DLD1 (cell line): ENCODE data around the gene TPRX2.
"Not testable (repeated sequence)": the region's sequence is repeated elsewhere in the genome, so short reads cannot be mapped to it uniquely, and the experiment has no call there.

Experiments used
- in situ Hi-C: cut with HindIII; loops from 2 replicates; pipeline ENCODE4 v1.10.0; 2017; ENCODE audit warnings: low sequenced_read_pairs

The TPRX2 gene, protein sequence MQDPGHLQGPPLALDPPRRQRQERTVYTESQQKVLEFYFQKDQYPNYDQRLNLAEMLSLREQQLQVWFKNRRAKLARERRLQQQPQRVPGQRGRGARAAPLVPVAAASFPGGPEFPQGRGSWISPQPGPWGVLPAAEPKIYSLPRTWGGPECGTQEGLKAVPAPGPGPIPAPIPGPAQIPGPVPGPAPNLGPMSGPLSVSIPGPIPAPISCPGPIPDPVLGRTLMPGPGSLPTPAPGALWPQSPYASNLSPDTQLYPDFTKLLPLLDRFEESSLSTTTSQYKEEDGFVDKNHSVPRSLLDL

DNA sequence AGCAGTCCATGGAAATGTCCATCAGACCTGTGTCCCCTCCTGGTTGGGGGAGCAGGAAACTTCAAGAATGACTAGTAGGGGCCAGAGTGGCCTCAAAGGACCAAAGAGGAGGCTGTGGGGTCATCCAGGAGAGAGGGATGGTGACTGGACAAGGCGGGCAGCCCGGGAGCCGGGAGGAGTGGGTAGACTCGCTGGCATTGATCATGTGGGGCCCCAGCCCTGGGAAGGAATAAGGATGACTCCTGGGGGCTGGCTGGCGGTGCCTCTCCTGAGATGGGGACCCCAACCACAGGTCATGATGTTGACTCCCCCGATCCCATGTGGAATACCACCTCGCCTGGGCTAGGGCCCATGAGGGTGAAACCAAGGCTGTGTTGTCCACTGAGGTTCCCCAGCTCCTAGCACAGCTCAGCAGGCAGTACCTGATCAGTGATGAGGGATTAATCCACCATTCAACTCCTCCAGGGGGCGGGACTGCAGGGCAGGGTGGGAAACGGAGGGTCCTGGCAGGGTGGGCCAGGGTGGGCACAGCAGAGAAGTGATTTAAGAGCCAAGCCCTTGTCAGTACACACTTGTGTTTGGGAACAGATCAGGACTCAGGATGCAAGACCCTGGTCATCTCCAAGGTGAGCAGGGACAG lies at the start of gene TPRX2:
Gene TPRX2, plus strand, starts transcription at position 590 of the 640 bp plus-strand sequence. Its CDS starts 12 bp downstream, at position 602.
- in situ Hi-C loops = not testable (repeated sequence)

DNA sequence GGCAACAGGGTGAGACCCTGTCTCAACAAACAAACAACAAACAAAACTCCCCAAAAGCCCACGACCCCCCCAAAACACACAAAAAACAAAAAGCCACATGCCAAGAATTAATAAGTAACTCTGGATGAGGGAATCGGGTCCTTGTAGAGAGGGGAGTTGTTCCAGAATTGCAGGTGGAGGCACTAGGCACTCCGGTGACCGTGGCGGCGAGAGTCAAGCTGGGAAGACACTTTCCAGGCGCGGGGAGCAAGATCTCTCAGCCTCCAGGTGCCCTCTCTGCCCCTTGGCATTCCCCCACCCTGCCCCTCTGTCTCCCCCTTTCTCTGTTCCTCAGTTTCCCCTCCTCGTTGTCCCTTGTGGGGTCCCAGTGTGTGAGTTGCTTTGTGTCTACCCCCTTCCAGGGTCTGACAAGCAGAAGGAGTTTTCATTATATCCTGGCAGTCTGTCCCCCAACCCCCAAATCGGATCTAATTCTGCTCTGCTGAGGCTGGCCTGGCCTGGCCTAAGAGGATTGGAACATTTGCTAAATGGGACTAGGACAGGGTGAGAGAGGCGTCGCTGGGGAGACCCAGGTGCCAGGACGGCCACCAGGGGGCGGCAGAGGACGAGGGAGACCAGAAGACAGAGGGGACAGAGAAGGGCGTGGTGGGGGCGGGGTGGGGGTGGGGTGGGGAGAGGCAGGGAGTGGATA lies 45.6 kb upstream of the TPRX2 start:
- in situ Hi-C loops = no loop called here

DNA sequence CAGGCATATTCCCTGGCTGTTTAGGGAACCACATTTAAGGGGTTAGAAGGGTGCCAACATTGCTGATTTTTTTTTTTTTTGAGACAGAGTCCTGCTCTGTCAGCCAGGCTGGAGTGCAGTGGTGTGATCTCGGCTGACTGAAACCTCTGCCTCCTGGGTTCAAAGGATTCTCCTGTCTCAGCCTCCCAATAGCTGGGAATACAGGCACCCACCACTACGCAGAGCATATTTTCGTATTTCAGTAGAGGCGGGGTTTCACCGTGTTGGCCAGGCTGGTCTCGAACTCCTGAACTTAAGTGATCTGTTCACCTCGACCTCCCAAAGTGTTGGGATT lies 45.1 kb upstream of the TPRX2 start:
- in situ Hi-C loops = no loop called here

DNA sequence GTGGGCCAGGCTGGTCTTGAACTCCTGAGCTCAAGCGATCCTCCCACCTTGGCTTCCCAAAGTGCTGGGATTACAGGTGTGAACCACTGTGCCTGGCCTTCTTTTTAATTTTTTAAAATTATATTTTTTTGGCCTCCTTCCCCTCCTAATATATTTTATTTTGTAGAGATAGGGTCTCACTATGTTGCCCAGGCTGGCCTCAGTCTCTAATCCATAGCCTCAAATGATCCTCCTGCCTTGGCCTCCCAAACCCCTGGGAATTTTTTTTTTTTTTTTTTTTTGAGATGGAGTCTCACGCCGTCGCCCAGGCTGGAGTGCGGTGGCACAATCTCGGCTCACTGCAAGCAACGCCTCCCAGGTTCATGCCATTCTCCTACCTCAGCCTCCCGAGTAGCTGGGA lies 42.8 kb upstream of the TPRX2 start:
- in situ Hi-C loops = not testable (repeated sequence)

DNA sequence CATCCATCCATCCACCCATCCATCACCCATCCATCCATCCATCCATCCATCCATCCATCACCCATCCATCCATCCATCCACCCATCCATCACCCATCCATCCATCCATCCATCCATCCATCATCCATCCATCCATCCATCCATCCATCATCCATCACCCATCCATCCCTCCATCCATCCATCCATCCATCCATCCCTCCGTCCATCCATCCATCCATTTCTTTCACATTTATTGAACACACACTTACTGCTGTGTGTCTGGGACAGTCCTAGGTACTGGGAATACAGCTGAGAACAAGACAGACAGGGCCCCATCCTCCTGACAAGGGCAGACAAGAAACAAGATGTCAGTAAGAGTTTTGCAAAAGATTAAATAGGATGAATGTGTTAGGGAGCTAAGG lies 40.8 kb upstream of the TPRX2 start:
- in situ Hi-C loops = not testable (repeated sequence)

DNA sequence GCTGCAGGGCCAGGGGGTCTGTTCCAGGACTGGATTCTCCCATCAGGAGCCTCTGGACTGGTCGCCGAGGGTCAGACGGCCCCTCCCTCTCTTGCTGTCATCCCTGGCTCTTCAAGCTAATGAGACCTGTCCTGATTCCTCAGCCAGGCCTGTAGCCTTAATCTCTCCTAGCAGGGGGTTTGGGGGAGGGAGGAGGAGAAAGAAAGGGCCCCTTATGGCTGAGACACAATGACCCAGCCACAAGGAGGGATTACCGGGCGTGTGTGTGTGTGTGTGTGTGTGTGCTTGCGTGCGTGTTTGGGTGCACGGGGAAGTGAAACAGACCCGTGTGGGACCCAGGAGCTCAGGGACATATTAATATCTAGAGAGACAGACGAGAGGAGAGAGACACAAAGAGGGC lies 39.2 kb upstream of the TPRX2 start:
- in situ Hi-C loops = no loop called here

DNA sequence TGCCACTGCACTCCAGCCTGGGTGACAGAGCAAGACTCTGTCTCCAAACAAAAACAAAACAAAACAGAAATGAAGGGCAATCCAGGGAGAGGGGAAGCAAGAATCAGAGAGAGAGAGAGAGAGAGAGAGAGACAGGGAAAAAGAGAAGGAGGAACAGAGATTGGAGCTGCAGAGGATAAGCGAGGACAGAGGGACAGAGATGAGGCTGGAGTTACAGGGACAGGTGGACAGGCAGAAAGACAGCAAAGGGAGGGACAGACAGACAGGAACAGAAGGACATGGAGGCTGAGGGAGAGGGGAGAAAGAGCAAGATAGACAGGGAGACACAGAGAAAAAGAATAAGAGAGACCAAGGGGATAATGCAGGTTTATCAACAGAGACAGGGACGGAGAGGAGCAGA lies 38.6 kb upstream of the TPRX2 start:
- in situ Hi-C loops = no loop called here

DNA sequence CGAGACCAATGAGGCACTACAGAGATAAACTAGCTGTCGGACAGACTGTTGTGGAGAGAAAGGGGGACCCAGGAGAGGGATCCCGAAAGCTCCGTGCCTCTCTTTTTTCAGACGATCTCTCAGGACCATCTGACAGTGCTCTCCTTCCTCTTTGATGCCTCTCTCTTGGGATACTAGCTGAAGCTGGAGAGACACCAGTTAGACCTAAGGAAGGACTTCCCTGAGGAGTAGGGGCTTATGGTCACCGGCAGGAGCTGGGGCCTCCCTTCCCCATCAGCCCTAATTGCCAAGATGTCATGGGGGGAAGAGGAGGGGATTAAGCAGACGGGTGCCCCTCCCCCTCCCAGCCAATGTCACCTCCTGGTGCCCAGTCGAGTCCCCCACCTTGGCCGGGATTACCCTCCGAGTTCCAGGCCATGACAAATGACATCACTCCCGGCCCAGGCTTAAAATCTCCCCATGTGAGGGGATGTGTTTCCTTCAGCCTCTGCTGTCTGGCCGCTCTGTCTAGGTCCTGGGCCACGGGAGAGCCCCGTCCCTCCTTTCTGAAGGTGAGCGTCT lies 37.5 kb upstream of the TPRX2 start, which contains the start of gene CRX:
Gene CRX, plus strand, starts transcription at position 478 of the 561 bp plus-strand sequence. CDS start 12,507 bp downstream, outside the sequence.
- in situ Hi-C loops = no loop called here

DNA sequence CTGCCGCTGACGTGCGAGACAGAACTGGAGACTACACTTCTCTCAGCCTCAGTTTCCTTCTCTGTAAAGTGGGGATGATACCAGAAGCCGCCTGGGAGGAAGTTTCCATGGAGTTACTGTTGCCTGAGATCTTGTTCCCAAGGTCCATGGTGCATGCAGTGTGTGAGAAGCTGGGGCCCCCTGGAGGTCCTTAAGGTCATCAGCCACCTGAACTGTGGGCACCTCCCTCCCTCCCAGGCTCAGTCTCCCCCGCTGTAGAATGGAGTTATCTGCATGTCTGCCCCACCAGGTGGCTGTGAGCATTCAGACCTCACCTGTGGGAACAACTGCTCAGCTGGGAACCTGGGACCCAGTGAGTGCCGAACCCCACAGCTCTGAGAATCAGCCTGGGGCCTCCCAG lies 34.6 kb upstream of the TPRX2 start:
- in situ Hi-C loops = no loop called here

DNA sequence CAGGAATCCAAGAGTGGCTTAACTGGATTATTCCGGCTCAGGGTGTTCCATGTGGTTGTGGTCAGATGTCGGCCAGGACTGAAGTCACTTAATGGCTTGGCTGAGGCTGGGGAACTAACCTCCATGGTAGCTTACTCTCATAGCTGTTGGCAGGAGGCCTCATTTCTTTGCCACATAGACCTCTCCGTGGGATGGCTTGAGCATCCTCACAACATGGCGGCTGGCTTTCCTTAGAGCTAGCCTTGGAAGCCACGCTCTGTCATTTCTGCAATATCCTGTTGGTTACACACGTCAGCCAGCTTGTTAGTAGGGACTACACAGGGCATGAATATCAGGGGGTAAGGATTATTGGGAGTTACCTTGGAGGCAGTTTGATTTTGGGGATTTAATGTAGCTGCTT lies 32.2 kb upstream of the TPRX2 start:
- in situ Hi-C loops = no loop called here

DNA sequence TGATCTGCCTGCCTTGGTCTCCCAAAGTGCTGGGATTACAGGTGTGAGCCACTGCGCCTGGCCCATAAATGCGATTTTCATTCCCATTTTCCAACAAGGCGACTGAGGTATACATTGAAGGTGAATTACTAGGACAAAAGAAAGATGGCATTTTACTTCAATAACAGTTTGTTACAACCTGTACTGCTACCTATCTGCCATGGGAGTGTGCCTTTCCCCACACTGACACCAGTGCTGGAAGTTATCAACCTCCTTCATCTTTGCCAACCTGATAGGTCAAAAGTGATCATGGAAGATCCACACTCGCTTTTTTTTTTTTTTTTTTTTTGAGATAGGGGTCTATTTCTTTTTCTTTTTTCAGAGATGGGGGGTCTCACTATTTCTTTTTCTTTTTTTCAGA lies 26.3 kb upstream of the TPRX2 start:
- in situ Hi-C loops = no loop called here

DNA sequence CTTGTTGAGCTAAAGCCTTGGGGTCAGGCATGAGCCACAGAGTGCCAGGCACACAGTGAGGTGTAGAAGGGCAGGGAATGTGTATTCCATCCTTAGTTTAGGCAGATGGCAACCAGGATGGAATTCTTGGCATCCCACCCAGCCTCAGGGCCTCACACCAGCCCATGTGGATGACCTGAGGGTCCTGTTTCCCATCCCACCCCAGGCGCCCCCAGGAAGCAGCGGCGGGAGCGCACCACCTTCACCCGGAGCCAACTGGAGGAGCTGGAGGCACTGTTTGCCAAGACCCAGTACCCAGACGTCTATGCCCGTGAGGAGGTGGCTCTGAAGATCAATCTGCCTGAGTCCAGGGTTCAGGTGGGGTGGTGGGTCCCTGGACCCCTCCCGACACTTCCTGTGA lies 23.0 kb upstream of the TPRX2 start:
- in situ Hi-C loops = no loop called here

DNA sequence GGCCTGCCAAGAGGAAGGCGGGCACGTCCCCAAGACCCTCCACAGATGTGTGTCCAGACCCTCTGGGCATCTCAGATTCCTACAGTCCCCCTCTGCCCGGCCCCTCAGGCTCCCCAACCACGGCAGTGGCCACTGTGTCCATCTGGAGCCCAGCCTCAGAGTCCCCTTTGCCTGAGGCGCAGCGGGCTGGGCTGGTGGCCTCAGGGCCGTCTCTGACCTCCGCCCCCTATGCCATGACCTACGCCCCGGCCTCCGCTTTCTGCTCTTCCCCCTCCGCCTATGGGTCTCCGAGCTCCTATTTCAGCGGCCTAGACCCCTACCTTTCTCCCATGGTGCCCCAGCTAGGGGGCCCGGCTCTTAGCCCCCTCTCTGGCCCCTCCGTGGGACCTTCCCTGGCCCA lies 19.6 kb upstream of the TPRX2 start:
- in situ Hi-C loops = no loop called here

DNA sequence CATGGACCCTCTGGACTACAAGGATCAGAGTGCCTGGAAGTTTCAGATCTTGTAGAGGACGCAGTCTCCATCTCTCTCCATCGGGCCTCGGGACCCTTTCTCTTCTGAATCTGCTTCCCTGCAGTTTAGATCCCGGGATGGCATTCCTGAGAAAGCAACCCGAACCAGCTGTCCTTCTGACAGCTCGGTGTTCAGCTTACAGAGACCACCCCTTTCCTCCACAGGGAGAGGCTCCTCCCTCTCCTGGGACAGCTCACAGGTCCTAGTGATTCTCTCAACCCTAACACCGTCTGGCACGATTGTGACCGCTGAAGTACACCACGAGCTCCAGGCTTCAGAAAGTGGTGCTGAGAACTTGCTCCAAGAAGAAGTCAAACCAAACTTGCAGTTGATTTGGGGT lies 19.1 kb upstream of the TPRX2 start:
- in situ Hi-C loops = no loop called here

DNA sequence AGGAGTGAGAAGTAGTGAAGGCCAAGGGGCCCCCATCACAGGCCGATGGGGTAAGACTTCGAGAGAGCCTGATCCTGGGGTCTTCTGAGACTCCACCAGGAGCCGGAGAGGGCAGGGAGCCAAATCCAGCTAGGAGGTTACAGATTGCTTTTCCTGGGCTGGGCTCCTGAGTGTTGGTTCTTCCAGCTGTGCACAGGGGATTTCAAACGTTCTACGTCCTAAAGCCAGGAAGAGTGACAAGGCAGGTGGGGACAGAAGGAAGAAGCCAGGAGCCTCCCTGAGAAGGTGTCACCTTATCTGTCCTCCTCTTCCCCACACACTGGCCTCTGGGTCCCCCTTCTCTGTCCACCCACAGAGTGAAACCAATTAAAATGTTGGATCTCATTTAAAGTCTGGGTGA lies 16.1 kb upstream of the TPRX2 start:
- in situ Hi-C loops = no loop called here

DNA sequence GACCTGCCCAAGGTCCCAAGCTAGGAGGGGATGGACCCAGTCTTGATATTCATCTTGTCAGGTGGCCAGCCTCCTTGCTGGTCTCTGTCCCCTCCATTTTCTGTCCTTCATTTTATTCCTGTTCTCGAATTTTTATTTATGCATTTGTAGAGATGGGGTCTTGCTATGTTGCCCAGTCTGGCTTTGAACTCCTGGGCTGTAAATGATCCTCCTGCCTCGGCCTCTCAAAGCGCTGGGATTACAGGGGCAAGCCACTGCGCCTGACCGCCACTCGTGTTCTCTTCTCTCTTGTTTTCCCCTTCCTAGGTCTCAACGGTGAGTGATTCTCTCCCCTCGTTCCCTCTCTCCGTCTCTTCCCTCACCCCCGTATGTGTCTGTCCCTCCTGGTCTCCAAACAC lies 10.6 kb upstream of the TPRX2 start:
- in situ Hi-C loops = no loop called here

DNA sequence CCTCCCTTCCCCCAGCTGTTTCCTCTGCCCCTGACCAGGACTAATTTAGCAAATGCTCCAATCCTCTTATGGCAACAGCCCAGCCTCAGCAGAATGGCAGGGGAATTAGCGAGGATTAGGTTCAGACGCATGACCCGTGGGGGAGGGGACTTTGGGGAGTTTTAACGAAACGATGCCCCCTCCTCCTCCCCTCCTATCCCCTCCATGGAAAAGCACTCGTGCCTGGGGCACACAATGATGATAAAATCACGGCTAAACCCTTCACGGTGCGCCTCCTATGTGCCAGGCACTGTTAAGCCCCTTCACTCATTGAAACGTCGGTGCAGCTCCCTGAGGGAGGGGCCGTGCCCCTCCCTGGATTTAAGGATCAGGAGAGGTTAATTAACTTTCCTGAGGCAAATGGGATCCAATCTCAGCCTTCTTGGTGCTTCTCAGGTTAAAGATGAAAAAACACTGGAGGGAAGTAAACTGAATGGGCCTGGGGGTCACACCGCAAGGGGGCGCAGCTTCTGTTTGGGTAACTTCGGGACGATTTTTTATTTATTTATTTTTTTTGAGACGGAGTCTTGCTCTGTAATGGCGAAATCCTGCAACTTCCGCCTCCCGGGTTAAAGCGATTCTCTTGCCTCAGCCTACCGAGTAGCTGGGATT lies 10.1 kb upstream of the TPRX2 start:
- in situ Hi-C loops = no loop called here

DNA sequence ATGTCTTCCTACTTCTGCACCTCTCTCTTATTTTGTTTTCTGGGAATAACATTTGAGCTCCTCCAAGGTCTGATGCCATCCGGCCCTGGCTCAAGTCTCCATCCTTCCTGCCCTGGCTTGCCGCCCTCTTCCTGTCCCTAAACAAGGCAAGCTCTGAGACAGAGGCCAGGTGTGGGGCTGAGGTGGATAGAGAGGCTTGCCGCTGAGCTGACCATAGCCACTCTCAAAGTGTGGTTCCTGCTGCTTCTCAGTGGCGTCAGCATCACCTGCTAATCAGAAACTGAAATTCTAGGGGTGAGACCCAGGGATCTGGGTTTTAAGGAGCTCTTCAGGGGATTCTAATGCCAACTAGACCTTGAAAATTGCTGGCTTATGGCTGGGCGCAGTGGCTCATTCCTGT lies 6.0 kb upstream of the TPRX2 start:
- in situ Hi-C loops = no loop called here

DNA sequence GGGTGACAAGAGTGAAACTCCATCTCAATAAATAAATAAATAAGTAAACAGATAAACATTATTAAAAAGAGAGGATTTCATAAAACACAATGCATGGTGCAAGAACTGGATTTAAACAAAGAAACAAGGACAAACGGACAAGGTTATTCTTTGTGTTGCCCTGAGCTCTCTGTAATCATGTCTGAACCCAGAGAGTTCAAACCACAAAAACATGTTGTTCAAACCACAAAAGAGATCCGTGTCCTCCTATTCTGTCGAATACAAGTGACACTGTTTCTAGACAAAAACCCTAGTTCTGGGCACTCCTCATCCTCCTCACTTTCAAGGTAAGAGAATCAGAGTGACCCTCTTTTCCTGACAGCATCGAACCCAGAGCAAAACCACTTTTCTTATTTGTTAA lies 4.6 kb upstream of the TPRX2 start:
- in situ Hi-C loops = no loop called here

DNA sequence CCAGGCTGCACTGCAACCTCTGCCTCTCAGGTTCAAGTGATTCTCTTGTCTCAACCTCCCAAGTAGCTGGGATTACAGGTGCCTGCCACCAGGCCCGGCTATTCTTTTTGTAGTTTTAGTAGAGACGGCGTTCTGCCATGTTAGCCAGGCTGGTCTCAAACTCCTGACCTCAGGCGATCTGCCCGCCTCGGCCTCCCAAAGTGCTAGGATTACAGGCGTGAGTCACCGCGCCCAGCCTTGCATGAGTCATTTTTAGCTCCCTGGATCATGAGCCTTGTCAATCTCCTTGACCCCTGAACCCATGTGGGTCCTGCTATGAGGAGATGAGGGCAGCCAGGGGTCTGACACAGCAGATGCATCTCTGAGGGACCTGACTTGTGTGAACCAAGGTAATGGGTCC lies 804 bp upstream of the TPRX2 start:
- in situ Hi-C loops = not testable (repeated sequence)

DNA sequence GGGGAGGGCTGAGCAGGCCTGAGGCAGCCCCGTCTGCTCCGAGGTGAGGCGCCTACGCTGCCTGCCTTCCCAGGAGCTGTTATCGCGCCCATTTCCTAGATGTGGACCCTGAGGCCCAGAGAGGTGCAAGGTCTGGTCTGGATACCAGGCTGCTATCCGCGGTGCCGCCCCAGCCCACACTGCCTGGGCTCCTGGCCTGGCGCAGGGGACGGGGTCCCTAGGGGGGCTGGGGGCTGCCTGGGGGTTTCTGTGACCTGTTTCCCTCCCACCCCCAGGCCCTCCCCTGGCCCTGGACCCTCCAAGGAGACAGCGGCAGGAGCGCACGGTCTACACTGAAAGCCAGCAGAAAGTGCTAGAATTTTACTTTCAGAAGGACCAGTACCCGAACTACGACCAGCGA lies 803 bp downstream of the TPRX2 start:
- in situ Hi-C loops = not testable (repeated sequence)
